SK-N-MC (cell line): ENCODE data around the gene GABBR2.

Source experiments
- DNase-seq: peaks from one replicate; pipeline ENCODE4 v3.0.0-alpha.2; 2011; ENCODE audit warnings: low read depth, low spot score
- H3K27ac ChIP-seq: fragments of 200-600 bp; sonication (generic); 2 replicates; pipeline ENCODE4 v1.5.1; 2016; ENCODE audit warnings: mixed run types
- H3K36me3 ChIP-seq: fragments of 200-600 bp; sonication (generic); 2 replicates; pipeline ENCODE4 v1.6.1; 2017; ENCODE audit warnings: antibody characterized with exemption, low read length, mixed read lengths; ENCODE audit not compliant: insufficient read depth
- H3K4me3 ChIP-seq: fragments of 200-600 bp; sonication (generic); 2 replicates; pipeline ENCODE4 v1.5.1; 2016
- H3K9ac ChIP-seq: fragments of 200-600 bp; sonication (generic); 2 replicates; pipeline ENCODE4 v1.8.0; 2017; ENCODE audit warnings: mixed run types, mixed read lengths; ENCODE audit not compliant: insufficient read length
- H3K9me3 ChIP-seq: fragments of 200-600 bp; sonication (generic); 2 replicates; pipeline ENCODE4 v1.6.1; 2017; ENCODE audit warnings: low read depth, mild to moderate bottlenecking, antibody characterized with exemption, low read length, moderate library complexity, mixed read lengths
- EZH2 ChIP-seq: fragments of 200-600 bp; sonication (generic); IDR thresholded peaks from one replicate; pipeline ENCODE4 v1.6.1; 2017; ENCODE audit warnings: antibody characterized with exemption
- FOXP2 ChIP-seq: optimal IDR thresholded peaks from 2 replicates; pipeline ENCODE3; 2011; ENCODE audit warnings: mild to moderate bottlenecking, moderate library complexity; ENCODE audit not compliant: insufficient read depth; ENCODE audit errors: extremely low read length, control extremely low read depth
- POLR2AphosphoS5 ChIP-seq: IDR thresholded peaks from 2 replicates; pipeline ENCODE4 v1.6.1; 2012; ENCODE audit warnings: mild to moderate bottlenecking, low read depth, low read length, borderline replicate concordance

The GABBR2 gene

DNA sequence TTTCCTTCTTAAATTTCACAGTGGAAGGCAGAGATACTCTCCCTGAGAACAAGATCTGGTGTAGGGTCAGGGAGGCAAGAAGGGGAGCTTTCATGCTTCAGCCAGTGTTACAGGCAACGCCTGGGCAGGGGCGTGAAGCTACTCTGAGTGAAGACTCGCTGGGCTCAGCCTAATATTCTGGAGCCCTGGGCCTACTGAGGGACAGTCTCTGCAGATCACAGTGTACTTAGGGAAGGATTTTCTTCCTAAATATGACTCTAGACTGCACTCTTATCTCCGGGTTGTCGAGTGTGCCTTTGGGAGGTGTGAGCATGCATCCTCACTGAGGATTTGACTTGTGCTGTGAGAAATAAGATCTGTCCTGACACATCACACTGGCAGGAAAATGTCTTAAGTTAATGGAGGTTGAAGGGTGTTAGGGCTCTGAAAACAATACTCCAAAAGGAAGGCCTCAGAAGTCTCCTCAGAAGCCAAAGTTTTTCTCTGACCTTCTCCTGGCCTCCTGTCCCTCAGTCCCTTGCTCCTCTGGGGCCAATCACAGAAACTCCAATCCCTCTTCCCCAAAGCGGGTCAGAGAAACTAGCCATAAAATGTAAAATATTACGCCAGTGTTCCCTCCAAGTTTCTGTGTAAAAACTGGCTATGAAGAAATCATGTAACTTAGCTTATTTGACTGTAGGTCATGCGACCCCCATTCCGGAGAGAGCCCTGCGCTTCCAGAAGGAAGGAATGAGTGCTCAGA is 296.5 kb downstream of the GABBR2 start:
- no peaks in the 10 kb centered on the region for H3K36me3 ChIP-seq
- H3K9ac ChIP-seq, result no peak overlapping the region
- no peak for DNase-seq
- H3K9me3 ChIP-seq, result no peaks in the 10 kb centered on the region
- H3K27ac ChIP-seq, result no peak overlapping the region
- no peak overlapping the region for H3K4me3 ChIP-seq
- TF ChIP-seq FOXP2 (no peak), POLR2AphosphoS5 (no peak), EZH2 (no peak)

DNA sequence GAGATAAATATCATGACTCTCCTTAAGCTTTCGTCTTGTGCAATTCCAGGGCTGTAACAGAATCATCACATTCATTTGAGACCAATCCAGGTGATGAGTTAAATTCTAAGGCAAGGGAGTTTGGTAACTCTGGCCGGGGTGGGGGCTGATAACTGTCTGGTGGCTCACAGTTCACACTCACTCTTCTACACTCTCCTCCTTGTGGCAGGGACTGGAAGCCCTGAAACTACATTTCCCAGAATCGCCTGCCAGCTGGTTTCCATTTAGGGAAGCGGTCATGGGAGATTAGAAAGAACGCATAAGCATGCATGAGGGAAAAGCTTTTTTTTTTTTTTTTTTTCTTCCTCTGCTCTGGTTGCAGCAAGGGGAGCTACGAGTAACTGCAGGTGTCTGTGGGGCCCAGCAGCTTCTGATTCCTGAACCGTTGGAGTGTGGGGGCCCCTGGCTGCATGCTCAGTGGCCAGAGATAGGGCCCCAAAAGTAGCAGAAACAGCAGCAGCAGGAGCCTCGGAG is 298.5 kb downstream of the GABBR2 start:
- H3K9ac ChIP-seq, result no peak overlapping the region
- no peak overlapping the region for H3K27ac ChIP-seq
- peak; percentile 24 for DNase-seq
- H3K4me3 ChIP-seq, result 0 out of 2 replicates have a peak overlapping the region, but pooled peaks have one; percentile 12
- no peak for TF ChIP-seq EZH2
- TF ChIP-seq FOXP2, result no peak
- TF ChIP-seq POLR2AphosphoS5, result no peak
- H3K9me3 ChIP-seq, result no peaks in the 10 kb centered on the region
- H3K36me3 ChIP-seq, result no peaks in the 10 kb centered on the region

DNA sequence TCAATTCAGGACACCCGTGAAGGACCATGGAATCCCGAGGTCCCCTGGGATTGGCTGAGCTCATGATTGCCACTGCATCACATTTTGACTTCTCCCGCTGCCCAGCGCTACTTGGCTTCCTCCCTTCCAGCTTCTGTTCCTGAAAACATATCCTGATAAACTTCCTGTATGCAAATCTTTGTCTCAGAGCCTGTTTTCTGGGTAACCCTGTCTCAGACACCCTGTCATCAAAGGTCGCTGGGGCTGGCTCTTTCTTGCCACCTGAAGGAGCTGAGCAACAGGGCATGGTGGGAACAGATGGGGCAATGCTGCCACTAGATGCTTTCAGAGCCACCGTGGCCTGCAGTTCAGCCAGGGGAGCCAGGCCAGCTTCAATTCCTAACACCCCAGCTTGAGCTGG is 299.0 kb downstream of the GABBR2 start:
- H3K4me3 ChIP-seq, result no peak overlapping the region
- TF ChIP-seq EZH2, result no peak
- TF ChIP-seq POLR2AphosphoS5, result no peak
- no peak for TF ChIP-seq FOXP2
- H3K36me3 ChIP-seq, result no peaks in the 10 kb centered on the region
- no peaks in the 10 kb centered on the region for H3K9me3 ChIP-seq
- no peak overlapping the region for H3K27ac ChIP-seq
- no peak overlapping the region for H3K9ac ChIP-seq
- DNase-seq, result no peak

DNA sequence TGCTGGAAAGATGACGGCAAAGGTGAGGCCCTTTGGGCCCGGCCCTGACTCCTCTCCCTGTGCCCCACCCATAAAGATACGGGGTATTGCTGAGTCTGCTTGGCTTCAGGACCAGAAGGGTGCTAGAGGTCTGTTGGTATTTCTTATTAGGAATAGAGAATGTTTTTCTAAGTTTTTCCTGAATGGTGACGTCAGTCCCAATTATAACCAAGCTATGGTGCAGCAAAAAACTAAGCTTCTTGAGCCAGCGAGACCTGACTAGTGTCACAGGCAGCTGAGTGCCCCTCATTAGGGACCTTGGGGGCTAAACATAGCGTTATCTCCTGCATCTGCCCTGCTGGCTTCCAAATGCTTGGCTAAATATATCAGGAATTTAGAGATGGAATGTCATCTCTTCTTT is 302.3 kb downstream of the GABBR2 start:
- H3K4me3 ChIP-seq, result no peak overlapping the region
- H3K27ac ChIP-seq, result no peak overlapping the region
- no peaks in the 10 kb centered on the region for H3K36me3 ChIP-seq
- TF ChIP-seq POLR2AphosphoS5 (no peak), FOXP2 (no peak), EZH2 (no peak)
- no peak for DNase-seq
- H3K9me3 ChIP-seq, result no peaks in the 10 kb centered on the region
- H3K9ac ChIP-seq, result no peak overlapping the region

DNA sequence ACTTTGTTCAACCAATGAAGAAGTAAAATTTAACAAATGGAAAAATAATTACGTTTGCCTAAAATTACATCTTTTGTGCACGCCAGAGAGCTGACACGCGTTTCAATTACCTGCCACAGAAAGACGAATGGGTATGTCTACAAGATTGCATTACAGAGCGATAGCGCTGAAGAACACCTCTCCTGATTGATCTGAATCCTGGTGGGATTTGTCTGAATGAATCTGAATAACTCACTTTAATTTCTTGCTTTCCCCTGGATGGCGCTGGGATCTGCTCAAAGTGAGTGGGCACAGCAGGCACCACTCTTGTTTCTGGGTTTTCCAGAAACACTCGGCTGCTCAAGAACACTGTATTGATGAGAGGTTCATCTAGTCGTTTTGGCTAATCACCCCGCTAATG is 304.5 kb downstream of the GABBR2 start:
- H3K27ac ChIP-seq, result no peak overlapping the region
- no peak overlapping the region for H3K4me3 ChIP-seq
- no peak overlapping the region for H3K9ac ChIP-seq
- no peaks in the 10 kb centered on the region for H3K9me3 ChIP-seq
- TF ChIP-seq POLR2AphosphoS5, result no peak
- TF ChIP-seq FOXP2, result no peak
- no peak for TF ChIP-seq EZH2
- H3K36me3 ChIP-seq, result no peaks in the 10 kb centered on the region
- no peak for DNase-seq

DNA sequence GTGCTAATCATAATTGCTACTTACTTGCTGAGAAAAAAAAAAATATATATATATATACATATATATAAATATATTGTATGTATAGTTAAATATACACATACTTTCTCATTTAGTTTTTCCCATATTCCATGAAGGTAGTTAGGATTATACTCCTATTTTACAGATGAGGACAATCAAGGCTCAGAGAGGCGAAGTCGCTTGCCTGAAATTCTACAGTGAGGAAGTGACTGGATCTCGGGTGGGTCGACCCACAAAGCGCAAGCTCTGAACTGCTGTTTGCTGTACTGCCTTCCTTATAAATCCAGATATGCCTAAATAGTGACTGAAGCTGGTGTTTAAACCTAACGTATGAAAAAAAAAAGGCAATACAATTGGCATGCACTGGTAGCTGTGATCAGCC is 305.0 kb downstream of the GABBR2 start:
- TF ChIP-seq EZH2 (no peak), FOXP2 (no peak), POLR2AphosphoS5 (no peak)
- no peak overlapping the region for H3K9ac ChIP-seq
- DNase-seq, result no peak
- H3K36me3 ChIP-seq, result no peaks in the 10 kb centered on the region
- no peak overlapping the region for H3K4me3 ChIP-seq
- H3K9me3 ChIP-seq, result no peaks in the 10 kb centered on the region
- H3K27ac ChIP-seq, result no peak overlapping the region

DNA sequence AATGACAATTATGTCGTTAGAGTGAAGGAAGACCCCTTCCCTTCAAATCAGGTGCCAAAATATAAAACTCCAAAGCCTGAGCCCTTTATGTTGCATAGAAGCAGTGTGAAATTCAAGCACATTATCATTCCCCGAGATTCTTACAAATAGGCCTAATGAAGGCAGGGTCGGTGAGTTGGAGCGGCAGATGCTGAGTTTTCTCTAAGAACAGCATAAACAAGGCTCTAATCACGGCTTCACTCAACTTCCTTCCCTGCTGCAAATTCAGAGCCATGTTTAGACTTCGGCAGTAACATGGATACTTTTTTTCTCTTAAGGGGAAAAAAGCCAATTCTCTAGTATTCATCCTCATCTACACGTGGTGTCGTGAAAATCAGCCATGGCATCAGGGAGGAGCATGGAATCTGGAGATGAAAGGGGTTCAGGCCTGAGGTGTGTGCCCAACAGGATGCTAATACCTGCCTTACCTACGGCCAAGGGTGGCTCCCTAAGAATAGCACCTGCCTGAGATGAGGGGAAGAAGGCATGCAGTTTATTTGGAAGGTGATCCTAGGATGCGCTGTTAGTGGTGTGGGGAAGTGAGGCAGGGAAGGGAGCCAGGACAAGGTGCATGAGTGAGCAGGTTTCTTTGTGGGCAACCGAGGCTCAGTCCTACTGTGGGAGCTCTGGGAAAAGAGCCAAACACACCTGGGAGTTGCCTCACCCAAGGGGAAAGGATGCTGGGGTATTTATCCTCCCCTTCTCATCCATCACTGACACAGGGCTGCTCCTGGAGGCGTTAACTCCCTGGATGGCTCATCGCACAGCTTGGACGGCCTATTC is 306.5 kb downstream of the GABBR2 start:
- no peak overlapping the region for H3K4me3 ChIP-seq
- TF ChIP-seq POLR2AphosphoS5, result no peak
- no peak for TF ChIP-seq FOXP2
- TF ChIP-seq EZH2, result no peak
- no peak for DNase-seq

More for the DNA sequence above, 306.5 kb downstream of the GABBR2 start:
- Histone ChIP-seq H3K27ac (no peak overlapping the region), H3K9me3 (no peaks in the 10 kb centered on the region), H3K36me3 (no peaks in the 10 kb centered on the region), H3K9ac (no peak overlapping the region)
